Astrocyte of the spinal cord (primary cell): ENCODE results near the gene HHIPL1.

Experiments
- DNase-seq: peaks from one replicate; pipeline ENCODE4 v3.0.0; 2011; ENCODE audit warnings: low read depth, low spot score
- H3K4me3 ChIP-seq: 2 replicates; pipeline ENCODE4 v1.5.1; 2011; ENCODE audit warnings: low read depth, mild to moderate bottlenecking, low read length, moderate library complexity
- in situ Hi-C: cut with HindIII; loops from 2 replicates; pipeline ENCODE4 v1.10.0; 2017; ENCODE audit warnings: low sequenced_read_pairs
- TF ChIP-seq, protein P1 (sequence below): IDR thresholded peaks from 2 replicates; pipeline ENCODE4 v1.5.1; 2012; ENCODE audit warnings: low read depth, mild to moderate bottlenecking, low read length, inconsistent platforms

Gene HHIPL1

DNA sequence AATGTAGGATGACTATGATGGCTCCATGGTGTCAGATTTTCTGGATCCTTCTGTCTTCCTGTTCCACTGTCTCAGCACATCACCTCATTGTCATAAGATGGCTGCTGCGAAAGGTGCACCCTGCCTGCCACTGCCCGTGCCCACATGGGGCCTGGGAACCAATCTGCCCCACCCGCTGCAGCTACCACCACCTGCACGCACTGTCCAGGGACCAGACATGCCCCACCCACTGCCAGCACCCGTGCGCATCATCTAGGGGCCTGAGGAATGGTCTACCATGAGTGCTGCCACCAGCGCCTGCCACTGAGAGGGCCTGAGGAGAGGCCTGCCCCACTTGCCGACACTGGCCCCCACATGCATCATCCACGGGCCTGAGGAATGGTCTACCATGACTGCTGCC, 63.0 kb downstream of the HHIPL1 start:
- in situ Hi-C loops: no loop called here
- no peak for DNase-seq
- H3K4me3 ChIP-seq: no peak overlapping the region
- TF ChIP-seq, protein P1, sequence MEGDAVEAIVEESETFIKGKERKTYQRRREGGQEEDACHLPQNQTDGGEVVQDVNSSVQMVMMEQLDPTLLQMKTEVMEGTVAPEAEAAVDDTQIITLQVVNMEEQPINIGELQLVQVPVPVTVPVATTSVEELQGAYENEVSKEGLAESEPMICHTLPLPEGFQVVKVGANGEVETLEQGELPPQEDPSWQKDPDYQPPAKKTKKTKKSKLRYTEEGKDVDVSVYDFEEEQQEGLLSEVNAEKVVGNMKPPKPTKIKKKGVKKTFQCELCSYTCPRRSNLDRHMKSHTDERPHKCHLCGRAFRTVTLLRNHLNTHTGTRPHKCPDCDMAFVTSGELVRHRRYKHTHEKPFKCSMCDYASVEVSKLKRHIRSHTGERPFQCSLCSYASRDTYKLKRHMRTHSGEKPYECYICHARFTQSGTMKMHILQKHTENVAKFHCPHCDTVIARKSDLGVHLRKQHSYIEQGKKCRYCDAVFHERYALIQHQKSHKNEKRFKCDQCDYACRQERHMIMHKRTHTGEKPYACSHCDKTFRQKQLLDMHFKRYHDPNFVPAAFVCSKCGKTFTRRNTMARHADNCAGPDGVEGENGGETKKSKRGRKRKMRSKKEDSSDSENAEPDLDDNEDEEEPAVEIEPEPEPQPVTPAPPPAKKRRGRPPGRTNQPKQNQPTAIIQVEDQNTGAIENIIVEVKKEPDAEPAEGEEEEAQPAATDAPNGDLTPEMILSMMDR: no peak

DNA sequence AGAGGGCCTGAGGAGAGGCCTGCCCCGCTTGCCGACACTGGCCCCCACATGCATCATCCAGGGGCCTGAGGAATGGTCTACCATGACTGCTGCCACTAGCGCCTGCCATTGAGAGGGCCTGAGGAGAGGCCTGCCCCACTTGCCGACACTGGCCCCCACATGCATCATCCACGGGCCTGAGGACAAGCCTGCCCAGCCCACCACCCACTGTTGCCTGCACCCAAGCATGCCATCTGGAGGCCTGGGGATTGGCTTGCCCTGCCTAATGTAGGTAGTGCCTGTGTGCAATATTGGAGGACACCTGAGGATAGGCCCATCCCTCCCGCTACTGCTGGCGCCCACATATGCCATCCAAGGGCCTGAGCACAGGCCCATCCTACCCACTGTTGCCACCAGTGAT, 63.5 kb downstream of the HHIPL1 start:
- in situ Hi-C loops: no loop called here
- no peak overlapping the region for H3K4me3 ChIP-seq
- DNase-seq: no peak
- TF ChIP-seq, protein P1: no peak

DNA sequence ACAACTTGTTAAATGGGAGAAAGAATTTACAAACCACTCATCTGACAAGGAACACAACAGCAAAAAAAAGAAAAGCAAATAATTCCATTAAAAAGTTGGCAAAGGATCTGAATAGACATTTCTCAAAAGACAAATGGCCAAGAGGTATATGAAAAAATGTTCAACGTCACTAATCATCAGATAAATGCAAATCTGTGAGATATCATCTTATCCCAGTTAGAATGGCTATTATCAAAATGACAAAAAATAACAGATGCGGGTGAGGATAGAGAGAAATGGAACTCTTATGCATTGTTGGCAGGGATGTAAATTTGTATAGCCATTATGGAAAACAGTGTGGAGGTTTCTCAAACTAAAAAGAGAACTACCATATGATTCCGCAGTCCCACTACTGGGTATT, 69.0 kb downstream of the HHIPL1 start:
- TF ChIP-seq, protein P1: no peak

DNA sequence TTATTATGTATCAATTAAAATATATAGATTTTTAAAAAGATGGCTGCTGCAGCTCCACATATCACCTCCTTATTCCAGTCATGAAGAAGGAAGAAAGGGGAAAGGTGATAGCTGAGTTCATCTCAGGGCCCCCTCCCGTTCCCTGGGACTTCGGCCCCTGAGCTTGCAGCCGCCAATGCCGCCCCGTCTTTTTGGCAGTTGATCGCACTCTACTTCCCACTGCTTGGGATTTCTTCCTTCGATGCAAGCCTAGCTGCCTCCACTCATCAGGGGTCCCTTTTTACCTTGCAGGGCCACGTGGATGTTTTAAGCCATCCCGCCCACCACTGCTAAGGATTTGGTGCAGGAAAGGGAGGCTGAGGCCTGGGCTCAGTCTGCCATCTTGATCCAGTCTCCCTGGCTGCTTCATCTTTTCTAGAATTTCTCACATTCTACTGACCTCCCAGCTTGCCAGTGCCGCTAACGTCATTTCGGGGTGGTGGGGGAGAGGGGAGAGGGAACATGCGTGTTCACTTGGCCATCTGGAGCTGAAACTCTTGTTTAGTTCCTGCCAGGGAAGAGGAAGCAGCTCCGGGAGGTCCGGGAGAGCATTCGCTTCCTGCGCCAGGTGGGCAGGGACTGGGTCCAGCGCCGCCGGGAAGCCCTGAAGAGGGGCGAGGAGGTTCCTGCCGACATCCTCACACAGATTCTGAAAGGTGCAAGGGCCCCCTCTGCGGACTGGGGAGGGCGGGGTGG, 70.5 kb downstream of the HHIPL1 start:
- no peak overlapping the region for H3K4me3 ChIP-seq
- in situ Hi-C loops: no loop called here
- DNase-seq: no peak
- TF ChIP-seq, protein P1: no peak

More for the DNA sequence above, 69.0 kb downstream of the HHIPL1 start:
- in situ Hi-C loops: no loop called here
- no peak overlapping the region for H3K4me3 ChIP-seq
- DNase-seq: no peak

DNA sequence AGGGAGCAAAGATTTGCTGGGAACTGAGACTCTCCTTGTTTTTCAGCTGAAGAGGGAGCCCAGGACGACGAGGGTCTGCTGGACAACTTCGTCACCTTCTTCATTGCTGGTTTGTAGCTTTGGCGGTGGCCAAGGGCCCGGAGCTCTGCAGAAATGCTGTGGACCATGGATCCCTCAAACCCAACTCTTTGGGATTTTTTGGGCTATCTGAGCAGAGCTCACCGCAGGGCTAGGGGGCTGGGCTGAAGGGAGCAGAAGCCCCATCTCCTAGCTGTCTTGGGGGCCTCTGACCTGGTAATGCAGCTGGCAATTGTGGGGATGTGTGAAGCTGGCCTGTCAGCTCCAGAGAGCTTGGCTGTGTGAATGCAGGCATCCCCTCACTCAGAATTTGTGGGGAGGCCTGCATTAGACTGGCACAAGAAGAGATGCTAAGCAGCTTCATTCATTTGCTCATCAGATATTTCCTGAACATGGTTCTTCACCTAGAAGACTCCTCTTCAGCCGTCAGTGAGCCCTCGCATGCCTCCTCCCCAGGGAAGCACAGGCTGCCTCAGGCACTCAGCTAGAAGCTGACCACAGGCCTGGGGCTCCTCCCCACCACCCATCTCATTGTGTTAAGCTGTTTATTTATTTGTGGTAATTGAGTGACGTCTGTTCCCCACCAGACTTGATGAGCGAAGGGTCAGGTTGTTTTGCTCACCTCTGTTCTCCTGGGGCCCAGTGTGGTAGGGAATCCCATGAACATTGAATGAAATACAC, 71.3 kb downstream of the HHIPL1 start:
- no peak for DNase-seq
- TF ChIP-seq, protein P1: no peak
- in situ Hi-C loops: no loop called here
- H3K4me3 ChIP-seq: no peak overlapping the region

DNA sequence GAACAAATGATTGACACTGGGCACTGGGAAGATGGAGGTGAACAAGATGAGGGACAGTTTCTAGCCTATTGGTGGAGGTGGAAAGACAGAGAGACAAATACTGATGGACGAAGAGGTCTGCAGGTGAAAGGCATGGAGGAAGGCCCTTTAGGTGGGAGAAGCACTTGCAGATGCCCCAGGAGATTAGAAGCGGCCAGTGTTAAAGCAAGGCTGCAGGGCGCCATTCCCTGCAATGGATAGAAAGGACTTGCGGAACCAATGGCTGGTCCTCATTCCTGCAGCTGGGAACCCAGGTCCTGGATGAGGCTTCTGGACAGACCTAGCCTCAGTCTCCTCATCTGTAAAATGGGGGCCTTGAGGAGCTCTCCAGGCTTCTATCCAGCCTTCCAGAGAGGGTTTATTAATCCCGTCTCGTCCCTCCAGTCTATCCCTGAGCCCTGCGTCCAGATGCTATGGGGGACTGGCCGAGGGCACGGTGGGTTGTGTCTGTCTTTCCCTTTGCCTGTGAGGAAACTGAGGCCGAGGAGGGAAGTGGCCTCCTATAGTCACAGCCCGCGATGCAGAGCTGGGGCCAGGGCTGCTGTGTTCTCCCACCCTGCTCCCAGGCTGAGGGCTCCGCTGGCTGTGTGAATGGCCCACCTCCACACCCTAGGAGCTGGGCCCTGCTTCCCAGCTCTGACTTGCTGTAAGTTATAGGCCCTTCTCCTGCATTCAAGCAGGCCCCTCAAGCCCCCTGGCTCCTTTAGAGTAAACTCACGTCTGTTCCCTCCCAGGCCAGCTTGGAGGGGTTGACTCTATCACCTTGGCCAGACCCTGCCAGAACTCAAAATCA, 72.1 kb downstream of the HHIPL1 start:
- no peak overlapping the region for H3K4me3 ChIP-seq
- DNase-seq: no peak
- TF ChIP-seq, protein P1: no peak
- in situ Hi-C loops: no loop called here
